Neural progenitor cell (in vitro differentiated cells): ENCODE measurements around the gene TCAF1. TPM values are rescaled to one million over a fixed set of nuclear protein-coding genes. Genes with fewer than 3 reads are reported as not detected.

ENCODE experiments used
- DNase-seq: peaks from one replicate; pipeline ENCODE4 v3.0.0-alpha.2; 2016; ENCODE audit warnings: low spot score
- H2AFZ ChIP-seq: fragments of 200-600 bp; sonication (generic); replicated peaks from 2 replicates; pipeline ENCODE4 v1.6.1; 2016; ENCODE audit warnings: antibody characterized with exemption
- H3F3A ChIP-seq: fragments of 200-600 bp; sonication (generic); 2 replicates; pipeline ENCODE4 v1.6.1; 2016; ENCODE audit warnings: antibody characterized with exemption, low read depth
- H3K27ac ChIP-seq: fragments of 200-600 bp; sonication (generic); 2 replicates; pipeline ENCODE4 v1.5.1; 2016; ENCODE audit warnings: mild to moderate bottlenecking
- H3K27me3 ChIP-seq: fragments of 200-600 bp; sonication (generic); 2 replicates; pipeline ENCODE4 v1.6.1; 2016; ENCODE audit warnings: mild to moderate bottlenecking, moderate library complexity
- H3K36me3 ChIP-seq: fragments of 200-600 bp; sonication (generic); 2 replicates; pipeline ENCODE4 v1.5.1; 2016
- H3K4me1 ChIP-seq: fragments of 200-600 bp; sonication (generic); 2 replicates; pipeline ENCODE4 v1.6.1; 2016; ENCODE audit warnings: mixed run types
- H3K4me2 ChIP-seq: fragments of 200-600 bp; sonication (generic); 2 replicates; pipeline ENCODE4 v1.6.1; 2016
- H3K4me3 ChIP-seq: fragments of 200-600 bp; sonication (generic); 2 replicates; pipeline ENCODE4 v1.5.1; 2016
- H3K79me2 ChIP-seq: fragments of 200-600 bp; sonication (generic); 2 replicates; pipeline ENCODE4 v1.6.1; 2016; ENCODE audit warnings: low read depth
- H3K9ac ChIP-seq: fragments of 200-600 bp; sonication (generic); 2 replicates; pipeline ENCODE4 v1.6.1; 2016
- H3K9me3 ChIP-seq: fragments of 200-600 bp; sonication (generic); 2 replicates; pipeline ENCODE4 v1.5.1; 2016; ENCODE audit warnings: low read depth
- H4K20me1 ChIP-seq: fragments of 200-600 bp; sonication (generic); 2 replicates; pipeline ENCODE4 v1.6.1; 2016; ENCODE audit warnings: low read depth
- H3K27ac Mint-ChIP-seq: 3 replicates; pipeline ENCODE4 v1.8.0; 2021; ENCODE audit warnings: mixed read lengths
- H3K27me3 Mint-ChIP-seq: 2 replicates; pipeline ENCODE4 v1.8.0; 2022; ENCODE audit warnings: low read depth, mild to moderate bottlenecking, inconsistent platforms, moderate library complexity, mixed read lengths; ENCODE audit not compliant: insufficient read depth
- H3K36me3 Mint-ChIP-seq: 3 replicates; pipeline ENCODE4 v1.8.0; 2021; ENCODE audit warnings: mixed read lengths
- H3K4me1 Mint-ChIP-seq: 3 replicates; pipeline ENCODE4 v1.8.0; 2021; ENCODE audit warnings: mixed read lengths
- H3K4me3 Mint-ChIP-seq: 3 replicates; pipeline ENCODE4 v1.8.0; 2021; ENCODE audit warnings: mild to moderate bottlenecking, moderate library complexity, mixed read lengths
- H3K9me3 Mint-ChIP-seq: 3 replicates; pipeline ENCODE4 v1.8.0; 2020; ENCODE audit warnings: mixed read lengths
- CTCF ChIP-seq: fragments of 200-600 bp; sonication (generic); IDR thresholded peaks from 2 replicates; pipeline ENCODE4 v1.5.1; 2017; ENCODE audit warnings: antibody characterized with exemption, mild to moderate bottlenecking
- EZH2 ChIP-seq: fragments of 200-600 bp; sonication (generic); IDR thresholded peaks from 2 replicates; pipeline ENCODE4 v1.6.1; 2017; ENCODE audit warnings: antibody characterized with exemption, mild to moderate bottlenecking, moderate library complexity
- EZH2phosphoT487 ChIP-seq: fragments of 200-600 bp; sonication (generic); IDR thresholded peaks from 2 replicates; pipeline ENCODE4 v1.6.1; 2017; ENCODE audit warnings: antibody characterized with exemption
- total RNA-seq: library from RNA; depleted of rRNA; stranded (reverse); fragments of >200 nt; gene quantifications from 2 replicates; pipeline ENCODE4 v1.2.3, GENCODE V29; 2015; ENCODE audit warnings: low replicate concordance

Gene TCAF1
- total RNA-seq, 1 donor from 2014 or later = 71.0 TPM

GRCh38 chr7:143882604-143883078, 19.3 kb downstream of the TCAF1 start:
- peak; percentile 83 for DNase-seq
- peaks cover 25% of the 10 kb centered on the region for H3K4me1 ChIP-seq
- H4K20me1 ChIP-seq = peaks cover 60% of the 10 kb centered on the region
- Mint-ChIP-seq H3K36me3 (peaks cover 16% of the 10 kb centered on the region), H3K4me1 (peaks cover 31% of the 10 kb centered on the region), H3K4me3 (peak overlapping the region; percentile 95), H3K27me3 (peaks cover 6% of the 10 kb centered on the region), H3K9me3 (no peaks in the 10 kb centered on the region), H3K27ac (peak overlapping the region; percentile 94)
- peak overlapping the region; percentile 71 for H3K4me3 ChIP-seq
- TF ChIP-seq EZH2phosphoT487 (no peak), CTCF (no peak), EZH2 (no peak)
- H3K27me3 ChIP-seq = peaks cover 7% of the 10 kb centered on the region
- peaks cover 53% of the 10 kb centered on the region for H3K79me2 ChIP-seq
- peak overlapping the region; percentile 86 for H3K4me2 ChIP-seq
- H3F3A ChIP-seq = peaks cover 33% of the 10 kb centered on the region
- H3K27ac ChIP-seq = peak overlapping the region; percentile 79
- H3K36me3 ChIP-seq = no peaks in the 10 kb centered on the region
- peak overlapping the region; percentile 56 for H3K9ac ChIP-seq
- H3K9me3 ChIP-seq = no peaks in the 10 kb centered on the region
- H2AFZ ChIP-seq = no peak overlapping the region

- H3K4me3 ChIP-seq = peak overlapping the region; percentile 71
- Mint-ChIP-seq H3K36me3 (peaks cover 18% of the 10 kb centered on the region), H3K4me1 (peaks cover 31% of the 10 kb centered on the region), H3K27me3 (peaks cover 6% of the 10 kb centered on the region), H3K27ac (peak overlapping the region; percentile 99), H3K9me3 (no peaks in the 10 kb centered on the region), H3K4me3 (peak overlapping the region; percentile 95)
- peaks cover 25% of the 10 kb centered on the region for H3K4me1 ChIP-seq
- peak; percentile 83 for DNase-seq
- H3K36me3 ChIP-seq = no peaks in the 10 kb centered on the region
- H3K9me3 ChIP-seq = no peaks in the 10 kb centered on the region
- peak overlapping the region; percentile 56 for H3K9ac ChIP-seq
- peaks cover 7% of the 10 kb centered on the region for H3K27me3 ChIP-seq
- peak overlapping the region; percentile 86 for H3K4me2 ChIP-seq
- no peak overlapping the region for H2AFZ ChIP-seq
- no peak for TF ChIP-seq EZH2
- TF ChIP-seq EZH2phosphoT487 = no peak
- no peak for TF ChIP-seq CTCF
- H4K20me1 ChIP-seq = peaks cover 60% of the 10 kb centered on the region
- H3K79me2 ChIP-seq = peaks cover 50% of the 10 kb centered on the region
- H3K27ac ChIP-seq = peak overlapping the region; percentile 79
- H3F3A ChIP-seq = peaks cover 32% of the 10 kb centered on the region
These were observed 19.9 kb downstream of the TCAF1 start for GRCh38 chr7:143882020-143882603.

- no peak overlapping the region for H3K27ac Mint-ChIP-seq
- Histone ChIP-seq H3K9ac (no peak overlapping the region), H3K27me3 (peaks cover 3% of the 10 kb centered on the region), H3K4me3 (no peak overlapping the region), H3K4me1 (peaks cover 17% of the 10 kb centered on the region), H3K79me2 (peaks cover 41% of the 10 kb centered on the region), H3F3A (peaks cover 16% of the 10 kb centered on the region), H3K9me3 (no peaks in the 10 kb centered on the region), H3K27ac (no peak overlapping the region), H4K20me1 (peaks cover 44% of the 10 kb centered on the region), H2AFZ (no peak overlapping the region), H3K36me3 (no peaks in the 10 kb centered on the region), H3K4me2 (no peak overlapping the region)
- H3K4me3 Mint-ChIP-seq = no peak overlapping the region
- peaks cover 20% of the 10 kb centered on the region for H3K4me1 Mint-ChIP-seq
- peaks cover 6% of the 10 kb centered on the region for H3K27me3 Mint-ChIP-seq
- H3K36me3 Mint-ChIP-seq = peaks cover 33% of the 10 kb centered on the region
- TF ChIP-seq EZH2phosphoT487 (no peak), EZH2 (no peak), CTCF (no peak)
- no peaks in the 10 kb centered on the region for H3K9me3 Mint-ChIP-seq
- no peak for DNase-seq
These were observed 23.1 kb downstream of the TCAF1 start for GRCh38 chr7:143878884-143879283.
